DOHH2 (cell line): Measurements from ENCODE around the gene ASGR2.

Experiments used
- EZH2phosphoT487 ChIP-seq: fragments of 200-600 bp; sonication (generic); IDR thresholded peaks from 2 replicates; pipeline ENCODE4 v1.6.1; 2017; ENCODE audit warnings: borderline replicate concordance, mild to moderate bottlenecking, antibody characterized with exemption, low read length, moderate library complexity, mixed read lengths
- TF ChIP-seq, protein P1 (sequence below): fragments of 200-600 bp; sonication (generic); IDR thresholded peaks from one replicate; pipeline ENCODE4 v1.5.1; 2014; ENCODE audit warnings: antibody characterized with exemption, mild to moderate bottlenecking, low read depth, low read length; ENCODE audit not compliant: poor library complexity, severe bottlenecking

GRCh38 chr17:7120123-7120522 is 5.5 kb upstream of the ASGR2 start:
- TF ChIP-seq, protein P1, sequence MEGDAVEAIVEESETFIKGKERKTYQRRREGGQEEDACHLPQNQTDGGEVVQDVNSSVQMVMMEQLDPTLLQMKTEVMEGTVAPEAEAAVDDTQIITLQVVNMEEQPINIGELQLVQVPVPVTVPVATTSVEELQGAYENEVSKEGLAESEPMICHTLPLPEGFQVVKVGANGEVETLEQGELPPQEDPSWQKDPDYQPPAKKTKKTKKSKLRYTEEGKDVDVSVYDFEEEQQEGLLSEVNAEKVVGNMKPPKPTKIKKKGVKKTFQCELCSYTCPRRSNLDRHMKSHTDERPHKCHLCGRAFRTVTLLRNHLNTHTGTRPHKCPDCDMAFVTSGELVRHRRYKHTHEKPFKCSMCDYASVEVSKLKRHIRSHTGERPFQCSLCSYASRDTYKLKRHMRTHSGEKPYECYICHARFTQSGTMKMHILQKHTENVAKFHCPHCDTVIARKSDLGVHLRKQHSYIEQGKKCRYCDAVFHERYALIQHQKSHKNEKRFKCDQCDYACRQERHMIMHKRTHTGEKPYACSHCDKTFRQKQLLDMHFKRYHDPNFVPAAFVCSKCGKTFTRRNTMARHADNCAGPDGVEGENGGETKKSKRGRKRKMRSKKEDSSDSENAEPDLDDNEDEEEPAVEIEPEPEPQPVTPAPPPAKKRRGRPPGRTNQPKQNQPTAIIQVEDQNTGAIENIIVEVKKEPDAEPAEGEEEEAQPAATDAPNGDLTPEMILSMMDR = no peak
- no peak for TF ChIP-seq EZH2phosphoT487
